K562 (cell line): ENCODE data around the gene MRAS. TPM values are rescaled to one million over a fixed set of nuclear protein-coding genes. Genes with fewer than 3 reads are reported as not detected.

Source experiments
- ATAC-seq: fragments of 200-7000 bp; cut with Tn5 transposase; 3 replicates; pipeline ENCODE4 v1.9.1; 2020; ENCODE audit warnings: moderate library complexity
- BruUV-seq: library from RNA; stranded (reverse); fragments of 400-500 nt; replicated peaks from 2 replicates; lab custom pipeline; 2021; lab: Mats Ljungman, UMichigan
- CTCF ChIA-PET: fragments of 300-600 bp; formaldehyde crosslinking; extraction: SDS; loops from one replicate; lab custom pipeline; 2021; ENCODE audit warnings: low intra/inter-chr PET ratio; lab: Yijun Ruan, JAX
- POLR2A ChIA-PET: fragments of 300-600, 350-650 bp; sonication (Branson Sonifier 250); formaldehyde crosslinking; extraction: SDS; loops from one replicate; lab custom pipeline; 2021; ENCODE audit warnings: antibody characterized with exemption, inconsistent platforms; lab: Yijun Ruan, JAX
- DNase-seq, 4 experiments: peaks; one replicate each; pipeline versions ENCODE4 v3.0.0 to v3.0.0-alpha.2; 2011 to 2018; ENCODE audit warnings: low spot score in 3 of 4, mixed read lengths in 3 of 4; ENCODE audit errors: extremely low read depth in 1 of 4
- FAIRE-seq: peaks from 2 replicates; lab custom pipeline; 2011; peaks lifted over from hg19 to GRCh38; lab: Jason Lieb, UNC
- H2AFZ ChIP-seq: 2 replicates; pipeline ENCODE4 v1.6.0; 2011; ENCODE audit warnings: low read depth, low read length, control low read depth, inconsistent platforms
- H3K27ac ChIP-seq: fragments of 200-600 bp; 3 replicates; pipeline ENCODE4 v1.8.0; 2011; ENCODE audit warnings: low read depth, mild to moderate bottlenecking, control low read depth, inconsistent platforms, low read length, moderate library complexity, mixed read lengths; ENCODE audit errors: extremely low read depth
- H3K27me3 ChIP-seq, 2 experiments: fragments of 300-600 bp in 1 of 2; 2 replicates in 1 of 2; 3 replicates in 1 of 2; pipeline versions ENCODE4 v1.6.0 to v1.8.0; 2011; ENCODE audit warnings: inconsistent platforms in 2 of 2, low read length in 2 of 2, mild to moderate bottlenecking in 1 of 2, mixed read lengths in 1 of 2, moderate library complexity in 1 of 2; ENCODE audit not compliant: control insufficient read depth in 2 of 2, insufficient read depth in 2 of 2
- H3K36me3 ChIP-seq: fragments of 300-600 bp; 3 replicates; pipeline ENCODE4 v1.8.0; 2011; ENCODE audit warnings: mild to moderate bottlenecking, low read length, inconsistent platforms; ENCODE audit not compliant: control insufficient read depth, insufficient read depth
- H3K4me1 ChIP-seq, 2 experiments: fragments of 200-600 bp in 1 of 2; replicated peaks in 1 of 2; 2 replicates in 1 of 2; 3 replicates in 1 of 2; pipeline versions ENCODE4 v1.5.1 to v1.8.0; 2011; ENCODE audit warnings: inconsistent platforms in 2 of 2, low read length in 2 of 2, mild to moderate bottlenecking in 1 of 2, mixed read lengths in 1 of 2, moderate library complexity in 1 of 2; ENCODE audit not compliant: control insufficient read depth in 2 of 2, insufficient read depth in 2 of 2
- H3K4me2 ChIP-seq: 2 replicates; pipeline ENCODE4 v1.6.1; 2011; ENCODE audit warnings: low read length, control low read depth, inconsistent platforms, mixed read lengths; ENCODE audit not compliant: insufficient read depth
- H3K4me3 ChIP-seq: fragments of 200-600 bp; sonication (generic), shearing (Covaris generic); 2 replicates; pipeline ENCODE4 v1.5.1; 2016; ENCODE audit warnings: control low read depth, inconsistent platforms
- H3K79me2 ChIP-seq: fragments of 200-600 bp; 3 replicates; pipeline ENCODE4 v1.8.0; 2011; ENCODE audit warnings: low read length, inconsistent platforms; ENCODE audit not compliant: control insufficient read depth, insufficient read depth
- H3K9ac ChIP-seq, 2 experiments: 2 replicates each; pipeline versions ENCODE4 v1.6.0 to v1.6.1; 2011; ENCODE audit warnings: low read depth in 2 of 2, low read length in 2 of 2, control low read depth in 1 of 2, inconsistent platforms in 1 of 2, mild to moderate bottlenecking in 1 of 2, mixed read lengths in 1 of 2; ENCODE audit not compliant: insufficient read depth in 1 of 2
- H3K9me1 ChIP-seq: one replicate; pipeline ENCODE4 v1.6.0; 2011; ENCODE audit warnings: inconsistent platforms, mild to moderate bottlenecking, low read length, moderate library complexity; ENCODE audit not compliant: control insufficient read depth, insufficient read depth
- H3K9me3 ChIP-seq: replicated peaks from 2 replicates; pipeline ENCODE4 v1.5.1; 2011; ENCODE audit warnings: low read depth, low read length, inconsistent platforms; ENCODE audit not compliant: control insufficient read depth, insufficient read depth
- H4K20me1 ChIP-seq: replicated peaks from 2 replicates; pipeline ENCODE4 v1.6.1; 2011; ENCODE audit warnings: low read length, inconsistent platforms, mixed read lengths; ENCODE audit not compliant: control insufficient read depth, insufficient read depth
- AFF4 ChIP-seq: sonication (generic); formaldehyde crosslinking; IDR thresholded peaks from 2 replicates; pipeline ENCODE4 v1.8.0; 2023; ENCODE audit warnings: mild to moderate bottlenecking, missing genetic modification reagents
- CBX5 ChIP-seq: IDR thresholded peaks from 2 replicates; pipeline ENCODE4 v1.6.1; 2014; ENCODE audit warnings: low read depth, borderline replicate concordance
- DEAF1 ChIP-seq: fragments of 450-650 bp; formaldehyde crosslinking; IDR thresholded peaks from 2 replicates; pipeline ENCODE4 v1.4.0; 2020; ENCODE audit warnings: mild to moderate bottlenecking, moderate library complexity
- HNRNPH1 ChIP-seq: fragments of 200-400 bp; formaldehyde crosslinking; optimal IDR thresholded peaks from 2 replicates; pipeline ENCODE3; 2017; ENCODE audit warnings: low read depth, mild to moderate bottlenecking, low read length, moderate library complexity
- MCM5 ChIP-seq: fragments of 450-650 bp; IDR thresholded peaks from 2 replicates; pipeline ENCODE4 v1.6.1; 2016; ENCODE audit warnings: low read depth
- MECOM ChIP-seq: fragments of 250-450 bp; sonication (Bioruptor Pico); IDR thresholded peaks from 2 replicates; pipeline ENCODE4 v1.8.0; 2022; ENCODE audit warnings: inconsistent platforms
- ZNF212 ChIP-seq: fragments of 450-650 bp; formaldehyde crosslinking; IDR thresholded peaks from 2 replicates; pipeline ENCODE4 v1.4.0; 2020; ENCODE audit warnings: mild to moderate bottlenecking
- ZNF23 ChIP-seq: fragments of 250-450 bp; sonication (Bioruptor Pico); IDR thresholded peaks from 2 replicates; pipeline ENCODE4 v1.4.0; 2020; ENCODE audit warnings: mild to moderate bottlenecking
- ZNF511 ChIP-seq: sonication (generic); formaldehyde crosslinking; IDR thresholded peaks from 2 replicates; pipeline ENCODE4 v1.8.0; 2022; ENCODE audit warnings: mild to moderate bottlenecking, missing genetic modification reagents
- WGBS: fragments of 100-300 bp; shearing (Covaris generic); methylation state at CpG from one replicate; pipeline ENCODE4 v1.1.6; 2016; ENCODE audit warnings: low coverage, mixed read lengths; ENCODE audit not compliant: insufficient coverage; ENCODE audit errors: missing lambda C conversion rate; 5-methylcytosine and 5-hydroxymethylcytosine counted together
- in situ Hi-C: fragments of 300-500 bp; cut with MboI; formaldehyde crosslinking; loops from 4 replicates; pipeline ENCODE4 v1.15.0; 2018; ENCODE audit warnings: inconsistent platforms, mixed read lengths
- intact Hi-C: fragments of 100-400 bp; cut with micrococcal nuclease; formaldehyde crosslinking; loops from 2 replicates; pipeline ENCODE4 v1.14.2; 2022
- polyA plus RNA-seq, 8 experiments: library from polyadenylated mRNA; depleted of rRNA in 4 of 8; stranded (reverse) in 5 of 8; unstranded in 3 of 8; fragments of >200 nt; fragmentation: Nextera tagmentation in 2 of 8; fragmentation: Illumina TruSeq in 1 of 8; extraction: Ambion mirVana in 2 of 8; extraction: Trizol in 1 of 8; gene quantifications; 2 replicates each; pipeline versions ENCODE4 v1.2.1 to v1.2.3, GENCODE V29; 2011 to 2014; ENCODE audit warnings: inconsistent platforms in 1 of 8, missing spikeins in 1 of 8
- total RNA-seq, 7 experiments: library from RNA; depleted of rRNA in 6 of 7; stranded (reverse); fragments of >200 nt in 6 of 7; fragmentation: Illumina TruSeq in 2 of 7; extraction: Trizol in 2 of 7; gene quantifications; 2 replicates each; pipeline versions ENCODE4 v1.2.1 to v1.2.3, GENCODE V29; 2011 to 2021; ENCODE audit warnings: low replicate concordance in 1 of 7

Gene MRAS
- total and polyA plus RNA-seq, 9 of the 15 experiments (the other 6 are each of a cell fraction or from before 2014, with no cell fraction given) = 1.5 to 10.0 (median 5.0) TPM

- no peak for TF ChIP-seq ZNF212 (CRISPR knock-in tag)
- no peak for TF ChIP-seq AFF4 (CRISPR knock-in tag)
- no peak for TF ChIP-seq MCM5
- TF ChIP-seq ZNF511 = no peak
These were observed 14.2 kb downstream of the MRAS start (continued) for GRCh38 chr3:138362538-138362937.

- H3K4me3 ChIP-seq = no peak overlapping the region
- BruUV-seq = no TSS peak
- intact Hi-C loops = no loop called here
- peaks cover 4% of the 10 kb centered on the region for H3K9me1 ChIP-seq
- H3K9ac ChIP-seq = no peak overlapping the region
- DNase-seq (no peak), ATAC-seq (no peak), FAIRE-seq (no peak)
- POLR2A ChIA-PET = interaction anchor here (0.5 kb wide), 1 partner anchor 10 kb away, joined by 3 read pairs; no protein-coding TSS in a partner anchor
- no peak for TF ChIP-seq MECOM (CRISPR knock-in tag)
- TF ChIP-seq HNRNPH1 = no peak
- no peak for TF ChIP-seq DEAF1 (CRISPR knock-in tag)
- TF ChIP-seq CBX5 = no peak
- TF ChIP-seq ZNF23 = no peak
- WGBS = 25% methylated on average over 4 of the region's 4 CpGs
- no peak overlapping the region for H3K27ac ChIP-seq
- H3K4me2 ChIP-seq = no peak overlapping the region
- no peaks in the 10 kb centered on the region for H3K79me2 ChIP-seq
- H2AFZ ChIP-seq = no peak overlapping the region
- H3K36me3 ChIP-seq = no peaks in the 10 kb centered on the region
- in situ Hi-C loops = no loop called here
- no peaks in the 10 kb centered on the region for H4K20me1 ChIP-seq
- no peaks in the 10 kb centered on the region for H3K9me3 ChIP-seq
- peaks cover 0 to 24% of the 10 kb centered on the region in 2 experiments; a peak in 3 of 5 replicates for H3K27me3 ChIP-seq
- CTCF ChIA-PET = no interaction called here
- H3K4me1 ChIP-seq = no peaks in the 10 kb centered on the region; a peak in 2 of 5 replicates
These were observed 14.9 kb downstream of the MRAS start for GRCh38 chr3:138363322-138363721.
